GM12801 (cell line): Measurements from ENCODE around the gene CAVIN2.

ENCODE experiments used
- CTCF ChIP-seq: IDR thresholded peaks from one replicate; pipeline ENCODE4 v1.5.1; 2011; ENCODE audit warnings: control low read depth; ENCODE audit not compliant: insufficient read length; ENCODE audit errors: extremely low read depth

Gene CAVIN2

GRCh38 chr2:191804766-191805165 is 42.1 kb downstream of the CAVIN2 start:
- no peak for TF ChIP-seq CTCF

GRCh38 chr2:191803007-191803406 is 43.9 kb downstream of the CAVIN2 start:
- TF ChIP-seq CTCF, result no peak

GRCh38 chr2:191802180-191802579 is 44.7 kb downstream of the CAVIN2 start:
- TF ChIP-seq CTCF, result no peak

- TF ChIP-seq CTCF, result no peak
These were observed 46.0 kb downstream of the CAVIN2 start for GRCh38 chr2:191800874-191801273.

- TF ChIP-seq CTCF, result no peak
These were observed 47.4 kb downstream of the CAVIN2 start for GRCh38 chr2:191799526-191799925.

GRCh38 chr2:191797942-191798876 is 48.7 kb downstream of the CAVIN2 start:
- no peak for TF ChIP-seq CTCF

GRCh38 chr2:191797500-191797899 is 49.4 kb downstream of the CAVIN2 start:
- no peak for TF ChIP-seq CTCF
